GM08714 (cell line): ENCODE measurements around the gene OSBPL5.

Experiments
- H3K4me3 ChIP-seq: fragments of 200-500 bp; sonication (Bioruptor generic); 2 replicates; pipeline ENCODE4 v1.5.1; 2014; ENCODE audit warnings: mild to moderate bottlenecking, low read length, inconsistent platforms
- ZNF274 ChIP-seq: IDR thresholded peaks from 2 replicates; pipeline ENCODE4 v1.6.1; 2012; ENCODE audit warnings: mild to moderate bottlenecking, low read depth, low read length

The OSBPL5 gene

DNA sequence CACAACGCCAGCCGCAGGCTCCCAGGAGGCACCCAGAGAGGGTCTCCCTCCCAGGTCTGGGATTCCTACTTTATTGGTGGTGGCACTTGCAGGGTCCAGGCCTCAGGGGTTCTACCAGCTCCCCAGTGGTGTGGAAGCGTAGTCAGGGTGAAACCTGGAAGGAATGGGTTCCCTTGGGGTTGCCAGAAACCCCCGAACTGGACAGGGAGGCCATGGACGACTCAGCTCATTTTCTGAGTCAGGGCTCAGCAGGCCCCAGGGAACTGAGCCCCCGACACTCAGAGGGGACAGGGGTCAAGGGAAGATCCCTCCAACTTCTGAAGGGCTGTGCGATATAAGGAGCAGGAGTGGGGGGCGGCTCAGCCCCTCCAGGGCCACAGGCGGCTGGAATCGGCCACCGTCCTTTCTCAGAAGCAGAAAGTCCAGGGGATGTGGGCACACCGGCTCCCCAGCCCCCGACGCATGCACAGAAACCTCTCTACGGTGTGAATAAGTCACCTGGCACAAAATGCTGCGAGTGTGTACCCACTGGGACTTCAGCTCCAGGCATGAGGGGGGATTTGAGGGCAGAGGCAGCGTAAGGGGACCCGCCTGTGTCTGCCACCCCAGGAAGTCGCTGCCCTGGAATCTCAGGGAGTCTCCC lies 28.4 kb upstream of the OSBPL5 start:
- no peak overlapping the region for H3K4me3 ChIP-seq
- TF ChIP-seq ZNF274 = no peak

DNA sequence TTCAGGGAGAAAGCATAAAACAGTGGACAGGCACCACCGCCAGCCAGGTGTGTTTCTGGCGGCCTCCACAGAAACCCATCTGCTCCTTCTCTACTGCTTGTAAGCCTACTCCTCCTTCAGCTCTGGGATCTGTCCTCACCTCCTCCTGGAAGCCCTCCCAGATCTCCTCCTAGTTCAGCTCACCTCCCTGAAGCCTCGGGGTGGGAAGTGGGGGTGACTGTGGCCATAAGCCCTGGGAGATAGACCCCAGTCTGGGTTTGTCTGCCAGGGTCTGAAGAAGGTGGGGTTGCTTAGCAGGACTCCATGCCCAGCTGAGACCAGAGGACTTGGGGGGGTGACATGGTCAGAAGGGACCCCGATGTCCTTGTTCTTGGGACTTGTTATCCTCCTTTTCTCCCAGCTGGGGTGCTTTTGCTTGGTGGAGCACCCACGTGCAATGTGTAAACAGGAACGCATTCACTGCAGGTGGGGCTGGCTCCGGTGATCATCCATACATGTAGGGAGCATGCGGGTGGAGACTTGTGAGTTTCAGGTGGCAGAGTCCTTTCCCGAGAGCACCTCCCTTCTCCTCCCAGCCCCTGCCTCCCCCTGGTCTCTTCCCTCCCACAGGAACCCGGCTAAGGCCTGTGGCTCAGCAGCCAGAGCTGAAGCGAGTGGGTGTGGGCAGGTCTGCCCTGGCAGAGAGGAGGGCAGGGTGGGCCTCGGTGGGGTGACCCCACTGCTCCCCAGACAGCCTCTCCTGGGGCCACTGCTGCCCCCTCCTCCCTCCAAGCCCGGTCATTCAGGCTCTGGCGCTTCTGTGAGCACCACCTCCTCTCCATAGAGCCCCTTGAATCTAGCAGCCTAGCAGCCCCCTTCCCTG lies 27.6 kb upstream of the OSBPL5 start:
- H3K4me3 ChIP-seq = no peak overlapping the region
- TF ChIP-seq ZNF274 = no peak

- no peak for TF ChIP-seq ZNF274
- no peak overlapping the region for H3K4me3 ChIP-seq
Measured at GRCh38 chr11:3191586-3192324, 26.6 kb upstream of the OSBPL5 start.

DNA sequence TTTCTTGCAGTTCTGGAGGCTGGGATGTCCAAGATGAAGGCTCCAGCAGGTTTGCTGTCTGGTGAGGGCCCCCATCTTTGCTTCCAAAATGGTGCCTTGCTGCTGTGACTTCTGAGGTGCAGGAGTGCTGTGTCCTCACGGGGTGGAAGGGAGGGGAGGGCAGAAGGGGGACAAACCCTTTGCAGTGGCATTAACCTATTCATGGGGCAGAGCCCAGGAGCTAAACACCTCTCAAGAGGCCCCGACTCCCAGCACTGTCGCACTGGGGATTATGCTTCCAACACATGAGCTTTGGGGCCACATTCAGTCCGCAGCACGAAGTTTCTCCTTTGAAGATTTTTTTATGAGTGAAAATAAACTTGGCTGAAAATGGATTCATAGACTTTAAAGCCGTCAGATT lies 25.5 kb upstream of the OSBPL5 start:
- no peak overlapping the region for H3K4me3 ChIP-seq
- no peak for TF ChIP-seq ZNF274

- TF ChIP-seq ZNF274 = no peak
- no peak overlapping the region for H3K4me3 ChIP-seq
Measured at GRCh38 chr11:3189886-3190583, 24.9 kb upstream of the OSBPL5 start.

DNA sequence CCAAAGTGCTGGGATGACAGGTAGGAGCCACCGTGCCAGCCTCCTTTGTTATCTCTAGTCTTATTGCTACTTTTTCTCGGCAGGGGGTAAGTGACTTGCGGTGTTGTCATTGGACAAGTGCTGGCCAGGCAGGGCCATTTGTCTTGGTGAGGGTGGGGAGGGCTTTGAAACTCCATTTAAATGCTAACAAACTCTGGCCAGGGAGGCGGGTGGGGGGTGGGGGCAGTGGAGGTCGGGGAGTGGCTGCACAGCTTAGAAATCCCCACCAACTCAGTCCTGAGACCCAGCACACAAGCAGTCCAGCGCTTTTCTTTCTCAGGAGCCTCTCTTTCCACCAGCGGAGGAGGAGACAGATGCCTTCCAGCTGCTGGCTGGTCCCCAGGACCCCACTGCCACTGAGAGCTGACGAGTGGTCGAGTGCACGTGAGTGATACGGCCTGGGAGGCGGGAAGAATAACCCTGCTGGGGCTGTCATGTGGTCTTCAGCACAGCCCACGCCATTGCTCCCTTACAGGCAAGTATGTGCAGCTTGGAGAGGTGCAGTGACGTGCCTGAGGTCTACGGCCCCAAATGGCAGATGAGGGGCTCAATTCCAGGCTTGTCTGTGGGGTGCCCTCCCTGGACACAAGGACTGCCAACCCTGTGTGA lies 24.2 kb upstream of the OSBPL5 start:
- H3K4me3 ChIP-seq = no peak overlapping the region
- no peak for TF ChIP-seq ZNF274

GRCh38 chr11:3188496-3189195 lies 23.5 kb upstream of the OSBPL5 start:
- TF ChIP-seq ZNF274 = no peak
- H3K4me3 ChIP-seq = no peak overlapping the region

DNA sequence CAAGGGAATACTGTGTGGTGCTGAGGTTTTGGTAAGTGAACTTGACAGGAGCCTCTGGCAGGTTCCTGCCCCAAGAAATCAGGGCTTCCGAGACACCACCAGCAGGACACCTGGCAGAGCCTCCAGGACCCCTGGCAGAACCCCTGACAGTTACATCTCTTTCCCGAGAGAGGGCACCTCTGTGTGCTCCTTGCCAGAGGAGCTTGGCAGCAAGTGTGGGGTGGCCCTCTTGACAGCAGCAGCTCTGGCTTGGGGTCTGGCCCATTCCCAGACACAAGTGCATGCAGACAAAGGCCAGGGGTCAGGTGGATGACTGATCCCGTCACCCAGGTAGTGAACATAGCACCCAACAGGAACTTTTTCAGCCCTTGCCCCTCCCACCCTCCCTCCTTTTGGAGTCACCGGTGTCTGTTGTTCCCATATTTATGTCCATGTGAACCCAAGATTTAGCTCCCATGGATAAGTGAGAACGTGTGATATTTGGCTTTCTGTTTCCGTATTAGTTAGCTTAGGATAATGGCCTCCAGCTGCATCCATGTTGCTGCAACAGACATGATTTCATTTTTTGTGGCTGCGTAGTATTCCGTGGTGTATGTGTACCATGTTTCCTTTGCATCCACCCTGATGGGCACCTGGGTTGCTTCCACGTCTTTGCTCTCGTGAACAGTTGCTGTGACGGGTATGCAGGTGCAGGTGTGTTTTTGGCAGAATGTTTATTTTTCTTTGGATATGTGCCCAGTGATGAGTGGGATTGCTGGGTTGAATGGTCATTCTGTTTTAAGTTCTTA lies 21.2 kb upstream of the OSBPL5 start:
- TF ChIP-seq ZNF274 = no peak
- no peak overlapping the region for H3K4me3 ChIP-seq

- no peak for TF ChIP-seq ZNF274
- no peak overlapping the region for H3K4me3 ChIP-seq
Measured at GRCh38 chr11:3184732-3185347, 19.7 kb upstream of the OSBPL5 start.

DNA sequence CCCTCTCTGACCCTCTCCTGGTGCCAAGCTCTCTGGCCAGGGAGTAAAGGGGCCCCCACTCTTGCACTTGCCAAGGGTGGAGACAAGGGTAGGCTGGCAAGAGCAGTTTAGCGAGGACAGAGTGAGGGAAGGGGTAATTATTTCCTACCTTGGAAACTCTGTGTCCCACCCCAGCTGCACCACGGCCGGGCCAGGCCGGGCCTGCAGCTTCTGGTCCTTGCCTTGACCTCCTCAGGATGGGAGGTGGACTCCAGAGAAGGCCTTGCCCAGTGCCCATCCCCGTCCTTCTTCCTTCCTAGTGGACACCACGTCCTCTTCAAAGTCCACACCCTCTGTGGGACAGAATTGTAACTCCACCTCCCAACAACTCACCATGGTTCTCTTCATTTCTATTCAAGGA lies 18.4 kb upstream of the OSBPL5 start:
- no peak overlapping the region for H3K4me3 ChIP-seq
- no peak for TF ChIP-seq ZNF274

DNA sequence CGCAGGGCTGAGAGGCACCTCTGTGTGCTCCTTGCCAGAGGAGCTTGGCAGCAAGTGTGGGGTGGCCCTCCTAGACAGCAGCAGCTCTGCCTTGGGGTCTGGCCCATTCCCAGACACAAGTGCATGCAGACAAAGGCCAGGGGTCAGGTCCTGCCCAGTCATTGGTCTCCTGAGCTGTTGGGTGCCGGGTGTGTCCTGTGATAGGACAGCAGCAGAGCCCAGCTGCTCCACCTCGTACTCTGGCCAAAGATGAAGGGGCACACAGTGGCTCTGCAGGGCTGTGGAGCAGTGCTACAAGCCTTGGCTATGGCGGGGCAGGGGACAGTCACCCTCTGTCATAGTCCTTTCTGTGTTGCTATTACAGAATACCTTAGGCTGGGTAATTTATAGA lies 17.3 kb upstream of the OSBPL5 start:
- H3K4me3 ChIP-seq = no peak overlapping the region
- TF ChIP-seq ZNF274 = no peak

- no peak overlapping the region for H3K4me3 ChIP-seq
- no peak for TF ChIP-seq ZNF274
Measured at GRCh38 chr11:3181725-3182461, 16.8 kb upstream of the OSBPL5 start.
